GM12878 (cell line): Measurements from ENCODE around the gene COPZ2.

Experiments
- CTCF ChIP-seq, 3 experiments: IDR thresholded peaks in 2 of 3; conservative IDR thresholded peaks in 1 of 3; 2 replicates each; pipeline ENCODE4 v1.5.1; 2011; ENCODE audit warnings: low read depth in 3 of 3, low read length in 3 of 3, mild to moderate bottlenecking in 3 of 3, control low read depth in 2 of 3, moderate library complexity in 2 of 3, inconsistent platforms in 1 of 3, mixed read lengths in 1 of 3; ENCODE audit not compliant: control insufficient read depth in 2 of 3, insufficient read depth in 1 of 3; ENCODE audit errors: extremely low read depth in 1 of 3
- RCOR1 ChIP-seq: conservative IDR thresholded peaks from 2 replicates; pipeline ENCODE4 v1.6.1; 2012; ENCODE audit warnings: low read depth, low read length, improper control_type of control experiment
- ZBED1 ChIP-seq: IDR thresholded peaks from 2 replicates; pipeline ENCODE4 v1.6.1; 2016; ENCODE audit warnings: borderline replicate concordance

GRCh38 chr17:47981462-47981861, 56.1 kb downstream of the COPZ2 start:
- no peak for TF ChIP-seq CTCF (IDR thresholded peaks at IDR 0.05 in 2 of 3, conservative IDR thresholded peaks at IDR 0.05 in 1 of 3; ENCODE audit: control insufficient read depth in 2 of 3, extremely low read depth in 1 of 3, insufficient read depth in 1 of 3, low read depth in 3 of 3, low read length in 3 of 3)
- TF ChIP-seq RCOR1 = no peak
- TF ChIP-seq ZBED1 = no peak
